NB4 (cell line): ENCODE data around the gene SLC22A2.

Experiments used
- CTCF ChIP-seq: IDR thresholded peaks from one replicate; pipeline ENCODE4 v1.5.1; 2012; ENCODE audit warnings: low read depth, low read length
- MAX ChIP-seq: IDR thresholded peaks from 2 replicates; pipeline ENCODE4 v1.6.1; 2011; ENCODE audit warnings: low read depth, low read length
- POLR2A ChIP-seq: IDR thresholded peaks from 2 replicates; pipeline ENCODE4 v1.6.1; 2011; ENCODE audit warnings: mild to moderate bottlenecking; ENCODE audit not compliant: insufficient read length; ENCODE audit errors: extremely low read depth

GRCh38 chr6:160260367-160260766 is 1.7 kb upstream of the SLC22A2 start:
- TF ChIP-seq MAX: no peak
- TF ChIP-seq POLR2A: no peak
- no peak for TF ChIP-seq CTCF
